ENCODE data around the gene SCNN1B.
"Not testable (repeated sequence)": the region's sequence is repeated elsewhere in the genome, so short reads cannot be mapped to it uniquely, and the experiment has no call there.

The SCNN1B gene

GRCh38 chr16:23391381-23392222 lies 89.5 kb downstream of the SCNN1B start:
- H3K4me3 ChIP-seq (ENCODE audit: low read depth, low read length) = no peak overlapping the region
- no peak for TF ChIP-seq CTCF (IDR thresholded peaks at IDR 0.05; ENCODE audit: low read depth, low read length)

GRCh38 chr16:23392223-23392600 lies 90.1 kb downstream of the SCNN1B start:
- H3K4me3 ChIP-seq (ENCODE audit: low read depth, low read length) = no peak overlapping the region
- TF ChIP-seq CTCF (IDR thresholded peaks at IDR 0.05; ENCODE audit: low read depth, low read length) = no peak

DNA sequence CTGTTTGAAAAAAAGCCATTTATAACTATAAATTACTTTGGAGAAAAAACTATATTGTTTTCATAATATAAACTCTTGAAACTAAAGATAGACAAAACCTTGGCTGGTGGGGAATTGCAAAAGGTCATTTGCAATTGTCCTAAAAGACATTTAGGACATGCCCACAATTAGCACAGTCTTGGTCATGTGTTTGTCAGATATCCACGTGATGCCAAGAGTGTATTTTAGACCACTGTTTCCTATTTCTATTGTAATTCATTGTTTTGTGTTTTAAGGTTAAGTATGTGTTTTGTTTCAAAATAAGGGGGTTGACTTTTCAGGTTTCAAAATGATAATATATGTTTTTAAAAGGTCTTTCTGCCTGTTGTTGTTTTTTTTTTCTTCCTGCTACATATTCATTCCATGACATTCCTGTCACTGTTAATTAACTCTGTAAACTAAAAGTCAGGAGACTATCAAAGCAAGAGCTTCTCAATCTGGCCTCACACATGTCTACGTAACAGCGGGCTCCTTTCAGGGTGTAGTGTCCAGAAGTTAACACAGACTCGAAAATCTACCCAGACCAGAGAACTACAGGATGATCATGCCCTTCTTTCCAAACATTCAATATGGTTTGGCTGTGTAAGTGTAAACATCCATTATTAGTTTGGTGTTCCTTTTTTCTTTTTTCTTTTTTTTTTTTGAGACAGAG lies 92.2 kb downstream of the SCNN1B start:
- no peak for TF ChIP-seq CTCF (IDR thresholded peaks at IDR 0.05; ENCODE audit: low read depth, low read length)
- H3K4me3 ChIP-seq (ENCODE audit: low read depth, low read length) = no peak overlapping the region

DNA sequence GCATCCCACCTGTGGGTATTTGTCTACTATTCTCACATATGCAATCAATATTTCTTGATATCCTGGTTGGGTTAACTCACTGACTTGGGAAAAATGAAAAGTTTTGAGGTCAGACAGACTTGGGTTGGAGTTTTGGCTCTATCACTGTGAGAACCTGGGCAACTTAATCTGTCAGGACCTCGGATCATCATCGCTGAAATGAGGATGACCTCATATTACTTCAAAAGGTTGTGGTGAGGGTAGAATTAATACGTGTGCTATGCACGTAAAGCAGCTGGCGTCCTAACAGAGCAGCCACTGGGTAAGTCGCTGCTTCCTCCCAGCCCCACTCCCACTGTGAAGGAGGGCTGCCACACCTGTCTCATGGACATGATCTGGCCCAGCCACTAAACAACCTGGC lies 93.6 kb downstream of the SCNN1B start:
- TF ChIP-seq CTCF (IDR thresholded peaks at IDR 0.05; ENCODE audit: low read depth, low read length) = no peak
- H3K4me3 ChIP-seq (ENCODE audit: low read depth, low read length) = no peak overlapping the region

DNA sequence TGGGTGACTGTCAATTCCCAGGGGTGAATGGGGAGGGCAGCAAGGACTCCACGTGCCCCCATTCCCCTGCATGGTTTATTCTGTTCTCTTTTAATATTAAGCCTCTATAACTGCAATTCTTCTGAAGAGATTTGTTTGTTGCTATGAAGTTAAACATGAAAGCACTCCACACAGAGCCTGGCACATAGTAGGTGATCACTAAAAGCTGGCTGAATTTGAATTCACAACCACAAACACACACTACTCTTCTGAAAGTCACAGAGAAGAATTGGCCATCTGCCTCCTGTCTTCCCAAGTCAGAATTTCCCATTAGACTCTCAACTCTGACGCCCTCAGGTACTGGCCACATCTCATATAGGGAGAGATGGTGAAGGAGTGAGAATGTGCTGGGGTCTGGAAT lies 95.4 kb downstream of the SCNN1B start:
- H3K4me3 ChIP-seq (ENCODE audit: low read depth, low read length) = no peak overlapping the region
- TF ChIP-seq CTCF (IDR thresholded peaks at IDR 0.05; ENCODE audit: low read depth, low read length) = no peak

- H3K4me3 ChIP-seq (ENCODE audit: low read depth, low read length) = no peak overlapping the region
- TF ChIP-seq CTCF (IDR thresholded peaks at IDR 0.05; ENCODE audit: low read depth, low read length) = no peak
Observed at GRCh38 chr16:23398987-23399805, 97.1 kb downstream of the SCNN1B start.

DNA sequence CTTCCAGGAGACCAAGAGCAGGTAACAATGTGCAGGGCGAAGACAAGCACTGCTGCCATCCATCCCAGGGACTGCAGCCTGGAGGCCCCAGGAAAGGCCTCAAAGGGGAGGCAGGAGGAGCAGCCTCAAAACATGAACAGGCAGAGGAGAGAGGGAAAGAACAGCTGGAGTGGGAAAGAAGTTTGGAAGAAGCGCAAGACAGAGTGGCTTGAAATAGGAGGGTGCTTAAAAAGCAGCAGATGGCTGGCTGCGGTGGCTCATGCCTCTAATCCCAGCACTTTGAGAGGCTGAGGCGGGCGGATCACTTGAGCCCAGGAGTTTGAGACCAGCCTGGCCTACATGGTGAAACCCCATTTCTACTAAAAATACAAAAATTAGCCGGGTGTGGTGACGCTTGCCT lies 98.3 kb downstream of the SCNN1B start:
- not testable (repeated sequence) for H3K4me3 ChIP-seq (ENCODE audit: low read depth, low read length)
